ENCODE results near the gene PDLIM3. TPM values are rescaled to one million over a fixed set of nuclear protein-coding genes. Genes with fewer than 3 reads are reported as not detected.
"Not testable (repeated sequence)": the region's sequence is repeated elsewhere in the genome, so short reads cannot be mapped to it uniquely, and the experiment has no call there.

The PDLIM3 gene
- total RNA-seq, 2 experiments from 2014 or later = not detected

DNA sequence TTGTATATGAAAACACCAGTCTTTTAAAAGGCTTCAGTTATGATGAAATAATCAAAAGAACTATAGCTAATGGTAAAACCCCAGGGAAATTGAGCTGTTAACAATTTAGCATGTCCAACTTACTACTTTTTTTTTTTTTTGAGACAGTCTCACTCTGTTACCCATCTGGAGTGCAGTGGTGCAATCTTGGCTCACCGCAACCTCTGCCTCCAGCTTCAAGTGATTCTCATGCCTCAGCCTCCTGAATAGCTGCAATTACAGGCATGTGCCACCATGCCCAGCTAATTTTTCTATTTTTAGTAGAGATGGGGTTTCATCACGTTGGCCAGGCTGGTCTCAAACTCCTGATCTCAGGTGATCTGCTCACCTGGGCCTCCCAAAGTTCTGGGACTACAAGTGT is 24.1 kb downstream of the PDLIM3 start:
- ATAC-seq; CTCF ChIA-PET; H3K27ac Mint-ChIP-seq; H3K9me3 Mint-ChIP-seq (ENCODE audit: insufficient read depth); DNase-seq; POLR2A ChIA-PET; H3K36me3 Mint-ChIP-seq (ENCODE audit: low read depth); H3K4me3 Mint-ChIP-seq: not testable (repeated sequence)
- Mint-ChIP-seq H3K27me3 (ENCODE audit: low read depth) (peaks cover 63% of the 10 kb centered on the region), H3K4me1 (ENCODE audit: low read depth) (peaks cover 11% of the 10 kb centered on the region)

- no peak overlapping the region for H3K4me3 Mint-ChIP-seq
- H3K4me1 Mint-ChIP-seq (ENCODE audit: low read depth) = peaks cover 11% of the 10 kb centered on the region
- ATAC-seq = no peak
- peaks cover 67% of the 10 kb centered on the region for H3K27me3 Mint-ChIP-seq (ENCODE audit: low read depth)
- H3K9me3 Mint-ChIP-seq (ENCODE audit: insufficient read depth) = no peaks in the 10 kb centered on the region
- H3K36me3 Mint-ChIP-seq (ENCODE audit: low read depth) = no peaks in the 10 kb centered on the region
- CTCF ChIA-PET = no interaction called here
- POLR2A ChIA-PET = no interaction called here
- H3K27ac Mint-ChIP-seq = no peak overlapping the region
- DNase-seq = no peak
These were observed 24.5 kb downstream of the PDLIM3 start for GRCh38 chr4:185510806-185511205.

DNA sequence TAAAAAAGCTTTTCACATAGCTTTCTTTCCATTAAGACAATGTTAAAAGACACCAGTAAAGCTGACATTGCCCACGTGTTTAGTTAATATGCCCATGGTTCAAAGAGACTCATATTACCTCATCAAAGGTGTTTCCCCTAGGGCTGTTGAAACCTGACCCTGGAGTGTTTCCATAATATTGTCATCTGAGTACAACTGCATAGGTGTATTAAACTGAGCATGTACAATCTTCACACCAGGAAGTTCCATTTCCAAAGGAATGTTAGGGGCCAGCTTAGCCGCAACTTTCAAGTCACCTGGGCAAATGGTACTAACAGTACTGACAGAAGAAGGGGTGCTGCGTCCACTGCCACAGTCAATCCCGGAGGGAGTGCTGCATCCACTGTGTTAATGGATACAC is 27.1 kb downstream of the PDLIM3 start:
- DNase-seq (no peak), ATAC-seq (no peak)
- POLR2A ChIA-PET = no interaction called here
- Mint-ChIP-seq H3K27me3 (ENCODE audit: low read depth) (peaks cover 52% of the 10 kb centered on the region), H3K36me3 (ENCODE audit: low read depth) (no peaks in the 10 kb centered on the region), H3K4me3 (no peak overlapping the region), H3K9me3 (ENCODE audit: insufficient read depth) (no peaks in the 10 kb centered on the region), H3K27ac (no peak overlapping the region), H3K4me1 (ENCODE audit: low read depth) (peaks cover 5% of the 10 kb centered on the region)
- CTCF ChIA-PET = no interaction called here

DNA sequence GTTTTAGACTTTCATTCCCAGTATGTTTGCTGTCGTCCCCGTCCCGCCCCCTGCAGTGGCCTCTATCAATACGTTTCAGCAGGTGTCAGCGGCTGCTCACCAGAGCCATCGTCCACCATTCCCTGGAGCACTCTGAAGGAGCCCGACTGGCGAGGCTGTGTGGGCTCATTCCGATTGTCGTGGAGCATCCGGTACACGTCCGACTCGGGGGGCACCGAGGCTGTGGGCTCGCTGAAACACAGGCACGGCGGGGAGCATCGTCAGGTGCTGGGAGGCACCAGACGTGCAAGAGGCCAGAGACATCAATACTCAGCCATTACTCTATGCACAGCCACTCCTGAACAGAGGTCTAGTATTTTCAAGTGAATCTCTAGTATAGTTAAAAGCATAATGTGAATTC is 28.9 kb downstream of the PDLIM3 start:
- Mint-ChIP-seq H3K4me3 (no peak overlapping the region), H3K27me3 (ENCODE audit: low read depth) (peaks cover 43% of the 10 kb centered on the region), H3K4me1 (ENCODE audit: low read depth) (no peaks in the 10 kb centered on the region), H3K9me3 (ENCODE audit: insufficient read depth) (no peaks in the 10 kb centered on the region), H3K36me3 (ENCODE audit: low read depth) (no peaks in the 10 kb centered on the region), H3K27ac (no peak overlapping the region)
- POLR2A ChIA-PET = no interaction called here
- no peak for DNase-seq
- CTCF ChIA-PET = no interaction called here
- no peak for ATAC-seq

DNA sequence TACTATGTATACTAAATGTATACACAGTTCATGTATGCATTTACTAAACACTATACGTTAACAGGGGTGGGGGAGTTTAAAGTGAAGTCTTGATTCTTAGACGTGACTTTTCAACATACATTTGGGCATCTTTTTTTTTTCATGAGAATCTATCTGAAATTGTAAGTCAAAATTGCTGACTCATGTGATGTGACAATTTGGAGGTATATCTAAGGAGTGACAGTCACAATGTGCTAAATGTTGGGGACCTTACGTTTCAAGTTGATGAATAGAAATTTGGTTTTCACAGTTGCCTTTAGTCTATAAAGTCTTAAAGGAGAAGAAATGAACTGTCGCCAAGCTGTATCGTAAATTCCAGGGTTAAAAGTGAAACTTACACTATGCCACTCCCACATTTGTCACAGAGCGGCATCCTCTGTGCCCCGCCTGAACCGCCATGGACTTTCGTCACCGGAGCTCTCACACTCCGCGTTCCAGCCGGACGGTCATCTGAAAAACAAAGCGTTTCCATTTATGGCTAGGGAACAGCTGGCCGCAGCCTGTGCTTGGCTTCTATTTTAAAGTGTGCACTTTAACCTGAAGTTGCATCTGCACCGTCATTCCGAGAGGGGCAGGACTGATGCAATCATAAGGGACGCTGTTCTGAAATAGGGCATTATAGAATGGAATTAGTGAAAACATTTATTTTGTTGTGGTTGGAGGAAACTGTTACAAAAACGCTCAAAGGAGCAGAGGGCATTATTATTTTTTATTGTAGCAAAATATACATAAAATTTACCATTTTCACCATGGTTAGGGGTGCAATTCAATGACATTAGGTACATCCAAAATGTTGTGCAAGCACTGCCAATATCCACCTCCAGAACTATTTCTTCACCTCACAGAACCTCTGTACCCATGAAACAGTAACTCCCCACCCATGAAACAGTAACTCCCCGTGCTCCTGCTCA is 30.9 kb downstream of the PDLIM3 start:
- Mint-ChIP-seq H3K27me3 (ENCODE audit: low read depth) (peaks cover 34% of the 10 kb centered on the region), H3K4me1 (ENCODE audit: low read depth) (no peaks in the 10 kb centered on the region), H3K4me3 (no peak overlapping the region), H3K27ac (no peak overlapping the region), H3K36me3 (ENCODE audit: low read depth) (no peaks in the 10 kb centered on the region), H3K9me3 (ENCODE audit: insufficient read depth) (no peaks in the 10 kb centered on the region)
- DNase-seq = no peak
- POLR2A ChIA-PET = no interaction called here
- CTCF ChIA-PET = no interaction called here
- no peak for ATAC-seq

- H3K4me1 Mint-ChIP-seq (ENCODE audit: low read depth) = no peaks in the 10 kb centered on the region
- no peak overlapping the region for H3K4me3 Mint-ChIP-seq
- DNase-seq (no peak), ATAC-seq (no peak)
- no peaks in the 10 kb centered on the region for H3K36me3 Mint-ChIP-seq (ENCODE audit: low read depth)
- peaks cover 22% of the 10 kb centered on the region for H3K27me3 Mint-ChIP-seq (ENCODE audit: low read depth)
- ChIA-PET POLR2A (no interaction called here), CTCF (no interaction called here)
- no peak overlapping the region for H3K27ac Mint-ChIP-seq
- H3K9me3 Mint-ChIP-seq (ENCODE audit: insufficient read depth) = no peaks in the 10 kb centered on the region
These were observed 32.9 kb downstream of the PDLIM3 start for GRCh38 chr4:185502386-185502785.

DNA sequence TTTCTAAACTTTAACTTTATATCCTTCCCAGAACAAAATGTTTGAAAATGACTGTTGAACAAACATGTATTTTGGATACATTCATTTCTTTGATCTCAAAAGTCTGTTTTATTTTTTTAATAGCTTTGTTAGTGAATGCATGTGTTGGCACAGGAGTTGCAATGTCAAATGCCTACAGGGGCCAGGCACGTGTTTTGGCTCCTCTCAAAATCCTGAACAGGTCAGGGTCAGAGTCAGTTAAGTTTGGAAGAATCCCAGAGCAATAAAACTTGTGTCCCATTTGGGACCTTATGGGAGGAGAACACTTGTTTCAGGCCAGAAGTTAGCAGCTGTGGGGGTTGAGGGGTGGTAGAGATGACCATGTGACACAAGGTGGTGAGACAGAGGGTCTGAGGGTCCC is 34.7 kb downstream of the PDLIM3 start:
- ATAC-seq (no peak), DNase-seq (no peak)
- no peak overlapping the region for H3K27ac Mint-ChIP-seq
- peaks cover 10% of the 10 kb centered on the region for H3K27me3 Mint-ChIP-seq (ENCODE audit: low read depth)
- H3K4me3 Mint-ChIP-seq = no peak overlapping the region
- ChIA-PET CTCF (no interaction called here), POLR2A (no interaction called here)
- no peaks in the 10 kb centered on the region for H3K36me3 Mint-ChIP-seq (ENCODE audit: low read depth)
- no peaks in the 10 kb centered on the region for H3K4me1 Mint-ChIP-seq (ENCODE audit: low read depth)
- H3K9me3 Mint-ChIP-seq (ENCODE audit: insufficient read depth) = no peaks in the 10 kb centered on the region

- ATAC-seq = no peak
- no peaks in the 10 kb centered on the region for H3K4me1 Mint-ChIP-seq (ENCODE audit: low read depth)
- CTCF ChIA-PET = no interaction called here
These were observed 35.3 kb downstream of the PDLIM3 start for GRCh38 chr4:185500035-185500434.

GRCh38 chr4:185488650-185489049 is 46.7 kb downstream of the PDLIM3 start:
- ATAC-seq (no peak), DNase-seq (no peak)
- POLR2A ChIA-PET = no interaction called here
- Mint-ChIP-seq H3K36me3 (ENCODE audit: low read depth) (no peaks in the 10 kb centered on the region), H3K4me3 (no peak overlapping the region), H3K4me1 (ENCODE audit: low read depth) (no peaks in the 10 kb centered on the region), H3K27me3 (ENCODE audit: low read depth) (peaks cover 10% of the 10 kb centered on the region), H3K27ac (no peak overlapping the region), H3K9me3 (ENCODE audit: insufficient read depth) (peaks cover 13% of the 10 kb centered on the region)
- CTCF ChIA-PET = no interaction called here

More at GRCh38 chr4:185500035-185500434, 35.3 kb downstream of the PDLIM3 start:
- Mint-ChIP-seq H3K4me3 (no peak overlapping the region), H3K9me3 (ENCODE audit: insufficient read depth) (no peaks in the 10 kb centered on the region), H3K27ac (no peak overlapping the region), H3K36me3 (ENCODE audit: low read depth) (no peaks in the 10 kb centered on the region), H3K27me3 (ENCODE audit: low read depth) (peaks cover 8% of the 10 kb centered on the region)
- DNase-seq = no peak
- POLR2A ChIA-PET = interaction anchor here (0.5 kb wide), 1 partner anchor 105 kb away, joined by 3 read pairs; no protein-coding TSS in a partner anchor

DNA sequence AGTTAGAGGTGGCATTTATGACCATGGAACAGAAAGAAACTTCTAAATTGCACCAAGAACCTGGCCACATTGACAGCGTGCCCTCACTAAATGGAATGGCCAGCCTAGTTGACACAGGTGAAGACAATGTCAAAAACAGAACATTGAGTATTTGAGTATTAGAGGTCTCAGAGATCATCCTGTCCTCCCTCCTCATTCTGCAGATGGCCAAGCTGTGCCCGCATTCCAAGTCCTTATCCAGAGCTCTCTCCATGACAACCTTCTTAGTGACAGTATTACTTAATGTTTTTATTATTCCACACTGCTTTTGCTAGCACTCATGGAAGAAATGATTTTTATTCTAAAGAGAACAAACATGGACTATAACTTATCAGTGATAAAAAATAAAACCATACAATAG is 53.9 kb downstream of the PDLIM3 start:
- no peak for ATAC-seq
- Mint-ChIP-seq H3K9me3 (ENCODE audit: insufficient read depth) (no peaks in the 10 kb centered on the region), H3K36me3 (ENCODE audit: low read depth) (no peaks in the 10 kb centered on the region), H3K4me3 (no peak overlapping the region), H3K27ac (no peak overlapping the region), H3K4me1 (ENCODE audit: low read depth) (no peaks in the 10 kb centered on the region), H3K27me3 (ENCODE audit: low read depth) (peaks cover 39% of the 10 kb centered on the region)
- DNase-seq = no peak
- ChIA-PET POLR2A (no interaction called here), CTCF (interaction anchor here (1.8 kb wide), 1 partner anchor 116 kb away, joined by 6 read pairs; no protein-coding TSS in a partner anchor)

DNA sequence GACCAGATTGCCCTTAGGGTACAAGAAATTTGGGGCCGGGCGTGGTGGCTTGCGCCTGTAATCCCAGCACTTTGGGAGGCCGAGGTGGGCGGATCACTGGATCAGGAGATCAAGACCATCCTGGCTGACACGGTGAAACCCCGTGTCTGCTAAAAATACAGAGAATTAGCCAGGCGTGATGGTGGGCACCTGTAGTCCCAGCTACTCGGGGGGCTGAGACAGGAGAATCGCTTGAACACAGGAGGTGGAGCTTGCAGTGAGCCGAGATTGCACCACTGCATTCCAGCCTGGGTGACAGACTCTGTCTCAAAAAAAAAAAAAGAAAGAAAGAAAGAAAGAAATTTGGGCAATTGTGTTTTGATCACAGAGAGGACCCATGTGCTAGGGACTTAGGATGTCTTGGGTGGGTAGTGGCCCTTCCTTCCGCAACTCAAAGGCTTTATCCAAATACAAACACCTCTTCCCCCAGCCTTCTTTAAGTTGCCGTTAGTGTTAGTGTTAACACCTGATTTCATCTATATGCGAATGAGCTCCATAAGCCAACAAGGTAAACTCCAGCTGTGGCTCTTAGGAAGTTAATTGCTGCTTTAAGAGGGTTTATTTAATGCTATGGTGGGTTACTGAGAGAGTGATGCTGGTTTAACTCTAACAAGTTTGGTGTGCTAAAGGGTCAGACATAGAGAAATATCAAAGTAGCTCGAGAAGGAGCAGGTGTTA is 55.1 kb downstream of the PDLIM3 start:
- no peak overlapping the region for H3K4me3 Mint-ChIP-seq
- ATAC-seq (no peak), DNase-seq (no peak)
- H3K4me1 Mint-ChIP-seq (ENCODE audit: low read depth) = no peaks in the 10 kb centered on the region
- no peaks in the 10 kb centered on the region for H3K36me3 Mint-ChIP-seq (ENCODE audit: low read depth)
- ChIA-PET CTCF (interaction anchor here (0.6 to 1.8 kb wide), 2 partner anchors 33 to 118 kb away, joined by 3 to 6 read pairs; no protein-coding TSS in a partner anchor), POLR2A (no interaction called here)
- H3K27me3 Mint-ChIP-seq (ENCODE audit: low read depth) = peaks cover 36% of the 10 kb centered on the region
- H3K9me3 Mint-ChIP-seq (ENCODE audit: insufficient read depth) = no peaks in the 10 kb centered on the region
- H3K27ac Mint-ChIP-seq = no peak overlapping the region

- POLR2A ChIA-PET = no interaction called here
- peaks cover 35% of the 10 kb centered on the region for H3K27me3 Mint-ChIP-seq (ENCODE audit: low read depth)
- no peaks in the 10 kb centered on the region for H3K4me1 Mint-ChIP-seq (ENCODE audit: low read depth)
- H3K4me3 Mint-ChIP-seq = no peak overlapping the region
- CTCF ChIA-PET = interaction anchor here (0.8 to 1.8 kb wide), 2 partner anchors 118 kb away, joined by 3 to 6 read pairs; no protein-coding TSS in a partner anchor
- H3K9me3 Mint-ChIP-seq (ENCODE audit: insufficient read depth) = no peaks in the 10 kb centered on the region
- no peak overlapping the region for H3K27ac Mint-ChIP-seq
- DNase-seq = no peak
- no peaks in the 10 kb centered on the region for H3K36me3 Mint-ChIP-seq (ENCODE audit: low read depth)
- no peak for ATAC-seq
These were observed 55.8 kb downstream of the PDLIM3 start for GRCh38 chr4:185479507-185479971.
